COR-L47 (cell line): ENCODE data around the gene UGT2B10.

ENCODE experiments used
- DNase-seq: peaks from one replicate; lab custom pipeline; 2025; lab: John Stamatoyannopoulos, UW

UGT2B10 gene

GRCh38 chr4:68871809-68872642, 56.2 kb downstream of the UGT2B10 start:
- no peak for DNase-seq

GRCh38 chr4:68872643-68873502, 57.1 kb downstream of the UGT2B10 start:
- DNase-seq = no peak

DNA sequence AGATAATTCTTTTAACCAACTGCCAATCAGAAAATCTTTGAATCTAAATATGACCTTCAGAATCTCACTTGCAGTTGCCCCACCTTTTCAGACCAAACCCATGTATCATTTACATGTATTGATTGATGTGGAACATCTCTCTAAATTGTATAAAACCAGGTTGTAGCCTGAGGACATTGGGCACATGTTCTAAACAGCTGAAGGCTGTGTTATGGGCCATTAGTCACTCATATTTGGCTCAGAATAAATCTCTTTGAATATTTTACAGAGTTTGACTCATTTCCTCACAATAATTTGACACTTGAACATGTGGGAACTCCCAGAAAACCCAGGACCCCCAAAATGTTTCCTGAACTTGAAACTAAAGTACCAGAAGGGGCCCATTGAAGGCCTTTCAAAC, 58.7 kb downstream of the UGT2B10 start:
- DNase-seq = no peak

DNA sequence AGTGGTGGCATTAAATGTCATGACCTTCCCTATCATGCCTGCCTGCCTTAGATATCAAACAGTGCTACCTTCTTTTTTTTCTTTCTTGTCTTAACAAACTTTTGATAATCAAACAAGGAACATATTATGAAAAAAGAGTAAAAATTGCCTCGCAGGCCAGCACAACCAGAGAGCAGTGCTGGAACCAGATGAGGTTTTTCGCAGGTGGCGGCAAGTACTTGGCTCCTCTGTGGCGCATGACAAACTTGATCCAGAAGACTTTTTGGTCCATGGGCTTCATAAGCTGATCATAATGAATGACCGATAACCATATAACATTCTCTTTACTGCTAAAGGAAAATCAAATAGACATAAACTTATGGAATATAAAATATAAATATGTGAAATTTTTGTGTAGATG, 61.8 kb downstream of the UGT2B10 start:
- DNase-seq = no peak

DNA sequence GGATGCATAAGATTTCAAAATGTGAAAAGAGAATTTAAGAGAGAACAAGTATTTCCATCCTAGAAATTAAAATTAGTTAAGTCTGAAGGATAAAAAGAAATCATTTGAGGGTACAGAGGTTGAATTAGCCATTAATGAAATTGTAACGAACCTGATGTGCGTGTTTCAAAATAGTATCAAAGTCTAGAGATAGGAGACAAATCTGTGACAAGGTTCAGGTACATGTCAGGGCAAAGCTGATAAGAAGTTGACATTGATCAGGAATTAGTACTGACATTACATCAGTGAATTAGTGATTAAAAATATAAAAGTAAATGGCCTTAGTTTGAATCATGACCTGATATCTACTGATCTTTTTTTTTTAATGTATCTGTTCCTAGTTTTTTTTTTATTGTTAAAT, 62.3 kb downstream of the UGT2B10 start:
- DNase-seq = no peak
